GM12873 (cell line): ENCODE measurements around the gene MOK.
A peak's percentile ranks its signal among the peaks of the same experiment; 100 is the strongest.

ENCODE experiments used
- CTCF ChIP-seq: IDR thresholded peaks from 2 replicates; pipeline ENCODE4 v1.5.1; 2012; ENCODE audit warnings: low read depth, mild to moderate bottlenecking, moderate library complexity, low read length, control low read depth; ENCODE audit not compliant: insufficient read depth; ENCODE audit errors: missing control alignments

Gene MOK

GRCh38 chr14:102248121-102248520 lies 56.8 kb downstream of the MOK start:
- no peak for TF ChIP-seq CTCF

GRCh38 chr14:102246071-102246470 lies 58.9 kb downstream of the MOK start:
- no peak for TF ChIP-seq CTCF

GRCh38 chr14:102241147-102241546 lies 63.8 kb downstream of the MOK start:
- TF ChIP-seq CTCF = no peak

GRCh38 chr14:102239231-102239630 lies 65.7 kb downstream of the MOK start:
- TF ChIP-seq CTCF = no peak

GRCh38 chr14:102238766-102239165 lies 66.2 kb downstream of the MOK start:
- no peak for TF ChIP-seq CTCF

GRCh38 chr14:102238131-102238530 lies 66.8 kb downstream of the MOK start:
- TF ChIP-seq CTCF = no peak

- TF ChIP-seq CTCF = no peak
These were observed 68.9 kb downstream of the MOK start for GRCh38 chr14:102236026-102236425.

GRCh38 chr14:102235275-102235897 lies 69.6 kb downstream of the MOK start:
- peak; percentile 88 for TF ChIP-seq CTCF
